Pancreas (tissue), 10 donors: Measurements from ENCODE around the gene DPF3. TPM values are rescaled to one million over a fixed set of nuclear protein-coding genes. Genes with fewer than 3 reads are reported as not detected.
A peak's percentile ranks its signal among the peaks of the same experiment; 100 is the strongest.

Source experiments
- ATAC-seq, 4 donors: fragments of 200-7000 bp; cut with Tn5 transposase; one replicate each; pipeline versions ENCODE4 v1.8.0 to v1.9.1; 2020; ENCODE audit warnings: mild to moderate bottlenecking in 4 of 4, moderate library complexity in 4 of 4
- DNase-seq, 6 donors: peaks; one replicate each; pipeline ENCODE4 v3.0.0-alpha.2; 2020
- FAIRE-seq: peaks from 2 replicates; lab custom pipeline; 2012; peaks lifted over from hg19 to GRCh38; lab: Jason Lieb, UNC
- H3K27ac ChIP-seq, 4 donors: fragments of 200-600 bp; sonication (generic); 1 replicate in 3 of 4; 2 replicates in 1 of 4; pipeline versions ENCODE4 v1.5.0 to v1.8.0; 2020
- H3K27me3 ChIP-seq, 4 donors: fragments of 200-600 bp; one replicate each; pipeline ENCODE4 v1.8.0; 2021
- H3K36me3 ChIP-seq, 3 donors: fragments of 200-600 bp; sonication (generic) in 1 of 3; one replicate each; pipeline versions ENCODE4 v1.5.0 to v1.8.0; 2020 to 2021
- H3K4me1 ChIP-seq, 3 donors: fragments of 200-600 bp; one replicate each; pipeline ENCODE4 v1.8.0; 2021
- H3K4me3 ChIP-seq, 4 donors: fragments of 200-600 bp; sonication (generic) in 2 of 4; one replicate each; pipeline versions ENCODE4 v1.5.0 to v1.8.0; 2020 to 2021
- H3K9me3 ChIP-seq, 4 donors: fragments of 200-600 bp; one replicate each; pipeline ENCODE4 v1.8.0; 2021
- CTCF ChIP-seq, 4 donors: fragments of 200-600 bp; sonication (generic) in 3 of 4; IDR thresholded peaks; one replicate each; pipeline versions ENCODE4 v1.5.0 to v1.8.0; 2021; ENCODE audit warnings: antibody characterized with exemption in 4 of 4
- WGBS, 2 donors: extraction: QIAGEN DNeasy Blood & Tissue Kit; methylation state at CpG; one replicate each; pipeline ENCODE4 v1.1.7; 2013; 5-methylcytosine and 5-hydroxymethylcytosine counted together
- intact Hi-C, 3 donors: fragments of 100-400 bp; cut with DNase I; formaldehyde crosslinking; loops; one replicate each; pipeline versions ENCODE4 v1.11.1 to v1.14.2; 2022
- polyA plus RNA-seq, 2 donors: library from polyadenylated mRNA; stranded (reverse); fragments of 200-250 nt; gene quantifications; one replicate each; pipeline ENCODE4 v1.2.3, GENCODE V29; 2013
- total RNA-seq, 6 donors: library from RNA; stranded (reverse); fragmentation: NEBNext Ultra II Directional in 4 of 6; extraction: Animal tissue kit (Norgen Biotek cat#: 25700) in 4 of 6; gene quantifications; one replicate each; pipeline versions ENCODE4 v1.2.1 to v1.2.4, GENCODE V29; 2021 to 2023
- donor health status: healthy with polysubstance abuse.
- donor health status: DM: no; HTN: no; CAD: no; lungs with moderate emphysema.
- donor health status: DM: no; HTN: no; CAD: no.
- donor health status: control.
- donor health status: control.
- donor health status: Bipolar disorder and iron deficiency.
- donor health status: DM: yes; HTN: yes; CAD: no.
- donor health status: DM: no; HTN: no; CAD: no.
- donor health status: DM: no; HTN: no; CAD: no.
- donor health status: DM: yes; HTN: yes; CAD: no.

The DPF3 gene
- total and polyA plus RNA-seq, 8 donors = 0.14 to 1.3 (median 0.86) TPM

DNA sequence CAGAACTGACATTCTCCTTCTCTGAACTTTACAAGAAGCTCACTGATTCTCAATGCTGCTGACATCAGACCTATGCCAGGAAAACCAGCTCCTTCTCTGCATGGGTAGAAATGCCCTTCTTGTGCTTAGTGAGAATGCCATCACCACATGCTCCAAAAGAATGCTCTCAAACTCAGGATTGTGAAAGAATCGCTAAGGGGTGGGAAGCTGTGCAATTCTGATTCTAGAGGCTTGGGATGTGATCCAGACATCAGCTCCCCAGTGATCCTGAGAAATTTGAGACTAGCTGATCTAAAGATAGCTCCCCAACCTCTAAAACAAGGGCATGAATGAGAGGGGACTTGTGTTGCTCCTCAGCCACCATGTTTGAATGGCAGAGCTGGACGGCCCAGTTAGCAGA, 113.2 kb downstream of the DPF3 start:
- ATAC-seq (no peak), DNase-seq (no peak), FAIRE-seq (no peak)
- intact Hi-C loops = no loop called here
- WGBS, 2 donors = 64 to 67% methylated on average over 2 of the region's 2 CpGs
- H3K27ac ChIP-seq = no peak overlapping the region
- no peak for TF ChIP-seq CTCF (IDR thresholded peaks at IDR 0.05)
- no peak overlapping the region for H3K4me3 ChIP-seq
- no peaks in the 10 kb centered on the region for H3K9me3 ChIP-seq
- no peaks in the 10 kb centered on the region for H3K36me3 ChIP-seq
- H3K4me1 ChIP-seq = no peaks in the 10 kb centered on the region
- no peaks in the 10 kb centered on the region for H3K27me3 ChIP-seq

DNA sequence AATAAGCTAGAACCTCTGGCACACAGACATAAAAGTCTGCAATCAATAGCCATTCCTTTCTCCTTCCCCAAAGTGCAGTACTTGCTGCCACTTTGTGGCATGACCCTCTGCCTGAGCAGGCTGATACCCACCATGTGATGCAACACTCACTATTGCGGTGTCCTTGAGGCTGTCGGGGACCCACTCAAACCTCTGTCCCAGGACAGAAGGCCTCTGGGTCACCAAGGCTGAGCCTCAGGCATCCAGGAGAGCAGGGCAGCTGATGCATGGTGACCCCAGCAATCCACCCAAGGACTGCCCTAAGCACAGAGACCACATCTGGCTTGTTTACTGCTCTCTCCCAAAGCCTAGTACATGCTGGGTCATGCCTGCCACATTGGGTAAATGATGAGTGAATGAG, 114.2 kb downstream of the DPF3 start:
- H3K9me3 ChIP-seq = no peaks in the 10 kb centered on the region
- H3K4me1 ChIP-seq = no peaks in the 10 kb centered on the region
- intact Hi-C loops = no loop called here
- no peak for DNase-seq
- ATAC-seq = no peak
- FAIRE-seq = no peak
- H3K36me3 ChIP-seq = no peaks in the 10 kb centered on the region
- no peak overlapping the region for H3K27ac ChIP-seq
- no peak overlapping the region for H3K4me3 ChIP-seq
- TF ChIP-seq CTCF (IDR thresholded peaks at IDR 0.05) = no peak
- H3K27me3 ChIP-seq = no peaks in the 10 kb centered on the region
- 83 to 88% methylated on average over 2 of the region's 2 CpGs for whole genome bisulfite sequencing, 2 donors

GRCh38 chr14:72777636-72778035, 116.3 kb downstream of the DPF3 start:
- Histone ChIP-seq H3K27me3 (no peaks in the 10 kb centered on the region), H3K36me3 (no peaks in the 10 kb centered on the region), H3K9me3 (no peaks in the 10 kb centered on the region), H3K27ac (no peak overlapping the region), H3K4me1 (no peaks in the 10 kb centered on the region), H3K4me3 (no peak overlapping the region)
- intact Hi-C loops = no loop called here
- no peak for TF ChIP-seq CTCF (IDR thresholded peaks at IDR 0.05)
- WGBS, 2 donors = 97 to 100% methylated on average over 2 of the region's 2 CpGs
- DNase-seq = no peak
- no peak for FAIRE-seq
- ATAC-seq = no peak

GRCh38 chr14:72776701-72777261, 117.1 kb downstream of the DPF3 start:
- H3K27ac ChIP-seq = no peak overlapping the region

More at GRCh38 chr14:72776701-72777261, 117.1 kb downstream of the DPF3 start:
- Histone ChIP-seq H3K9me3 (no peaks in the 10 kb centered on the region), H3K27me3 (no peaks in the 10 kb centered on the region), H3K36me3 (no peaks in the 10 kb centered on the region), H3K4me1 (no peaks in the 10 kb centered on the region), H3K4me3 (no peak overlapping the region)
- WGBS, 2 donors = 38 to 40% methylated on average over 8 of the region's 8 CpGs
- ATAC-seq = peak in 3 of 4 donors; percentile 38 to 60 (median 47)
- intact Hi-C loops = no loop called here
- no peak for DNase-seq
- TF ChIP-seq CTCF (IDR thresholded peaks at IDR 0.05) = no peak
- FAIRE-seq = no peak
